K562 (cell line): ENCODE data around the gene NCKAP1. TPM values are rescaled to one million over a fixed set of nuclear protein-coding genes. Genes with fewer than 3 reads are reported as not detected.

ENCODE experiments used
- AFF1 ChIP-seq, 2 experiments: fragments of 450-650 bp; IDR thresholded peaks; 2 replicates each; pipeline ENCODE4 v1.6.1; 2018; ENCODE audit warnings: mild to moderate bottlenecking in 2 of 2, low read depth in 1 of 2; ENCODE audit not compliant: partially characterized antibody in 2 of 2
- BCL6 ChIP-seq: fragments of 250-450 bp; sonication (Bioruptor Pico); IDR thresholded peaks from 2 replicates; pipeline ENCODE4 v1.4.0; 2020
- CREB3 ChIP-seq: fragments of 450-650 bp; conservative IDR thresholded peaks from 2 replicates; pipeline ENCODE4 v1.6.1; 2016; ENCODE audit warnings: missing genetic modification characterization, low read depth, mild to moderate bottlenecking, missing compliant biosample characterization, moderate library complexity
- E2F1 ChIP-seq: sonication (generic); formaldehyde crosslinking; IDR thresholded peaks from 2 replicates; pipeline ENCODE4 v1.8.1; 2023; ENCODE audit warnings: mild to moderate bottlenecking, missing genetic modification reagents, moderate library complexity
- HEY1 ChIP-seq: fragments of 250-450 bp; sonication (Bioruptor Pico); IDR thresholded peaks from 2 replicates; pipeline ENCODE4 v1.5.0; 2020; ENCODE audit warnings: mild to moderate bottlenecking, moderate library complexity, borderline replicate concordance
- NCOA2 ChIP-seq, 2 experiments: fragments of 450-650 bp; IDR thresholded peaks; 2 replicates each; pipeline ENCODE4 v1.6.1; 2018; ENCODE audit warnings: mild to moderate bottlenecking in 2 of 2, moderate library complexity in 1 of 2; ENCODE audit not compliant: partially characterized antibody in 2 of 2
- PTRF ChIP-seq: fragments of 450-650 bp; IDR thresholded peaks from 2 replicates; pipeline ENCODE4 v1.6.1; 2016; ENCODE audit warnings: mild to moderate bottlenecking, missing genetic modification characterization, missing compliant biosample characterization
- RREB1 ChIP-seq: fragments of 250-450 bp; sonication (Bioruptor Pico); IDR thresholded peaks from 2 replicates; pipeline ENCODE4 v1.4.0; 2020
- TAL1 ChIP-seq: fragments of 450-650 bp; IDR thresholded peaks from 2 replicates; pipeline ENCODE4 v1.6.1; 2016; ENCODE audit warnings: mild to moderate bottlenecking
- TEAD2 ChIP-seq: fragments of 450-650 bp; IDR thresholded peaks from 2 replicates; pipeline ENCODE4 v1.6.1; 2016; ENCODE audit warnings: missing genetic modification characterization, control low read depth, missing compliant biosample characterization
- TGIF2 ChIP-seq: sonication (generic); formaldehyde crosslinking; IDR thresholded peaks from 2 replicates; pipeline ENCODE4 v1.8.1; 2022; ENCODE audit warnings: mild to moderate bottlenecking, missing genetic modification reagents, moderate library complexity
- ZBTB33 ChIP-seq: sonication (generic); formaldehyde crosslinking; IDR thresholded peaks from 2 replicates; pipeline ENCODE4 v1.8.1; 2023; ENCODE audit warnings: mild to moderate bottlenecking, missing genetic modification reagents
- ZFP36 ChIP-seq: fragments of 150-350 bp; IDR thresholded peaks from 2 replicates; pipeline ENCODE4 v1.6.1; 2018; ENCODE audit warnings: low read length, low read depth; ENCODE audit not compliant: partially characterized antibody
- polyA plus RNA-seq, 8 experiments: library from polyadenylated mRNA; depleted of rRNA in 4 of 8; stranded (reverse) in 5 of 8; unstranded in 3 of 8; fragments of >200 nt; fragmentation: Nextera tagmentation in 2 of 8; fragmentation: Illumina TruSeq in 1 of 8; extraction: Ambion mirVana in 2 of 8; extraction: Trizol in 1 of 8; gene quantifications; 2 replicates each; pipeline versions ENCODE4 v1.2.1 to v1.2.3, GENCODE V29; 2011 to 2014; ENCODE audit warnings: inconsistent platforms in 1 of 8, missing spikeins in 1 of 8
- total RNA-seq, 7 experiments: library from RNA; depleted of rRNA in 6 of 7; stranded (reverse); fragments of >200 nt in 6 of 7; fragmentation: Illumina TruSeq in 2 of 7; extraction: Trizol in 2 of 7; gene quantifications; 2 replicates each; pipeline versions ENCODE4 v1.2.1 to v1.2.3, GENCODE V29; 2011 to 2021; ENCODE audit warnings: low replicate concordance in 1 of 7

The NCKAP1 gene
- total and polyA plus RNA-seq, 9 of the 15 experiments (the other 6 are each of a cell fraction or from before 2014, with no cell fraction given), result 34.0 to 153 (median 88.7) TPM

GRCh38 chr2:183079139-183079775, 41.0 kb upstream of the NCKAP1 start (continued):
- TF ChIP-seq AFF1 (IDR thresholded peaks at IDR 0.05; ENCODE audit: low read depth in 1 of 2, partially characterized antibody in 2 of 2) (no peak), TAL1 (peak; percentile 1; the same call in 1 of the 2 replicates), CREB3 (tag) (no peak), ZFP36 (no peak), ZBTB33 (CRISPR knock-in tag) (no peak), PTRF (tag) (no peak), HEY1 (CRISPR knock-in tag) (no peak), BCL6 (no peak), NCOA2 (IDR thresholded peaks at IDR 0.05; ENCODE audit: partially characterized antibody in 2 of 2) (no peak), TEAD2 (tag) (no peak), E2F1 (CRISPR knock-in tag) (no peak), RREB1 (no peak), TGIF2 (CRISPR knock-in tag) (no peak)
